ENCODE measurements around the gene BRD9.
A peak's percentile ranks its signal among the peaks of the same experiment; 100 is the strongest.

BRD9 gene

GRCh38 chr5:905139-905642, 12.6 kb upstream of the BRD9 start:
- no peak for DNase-seq (ENCODE audit: low spot score)
- no peak for FAIRE-seq

GRCh38 chr5:903756-904096, 11.1 kb upstream of the BRD9 start:
- no peak for FAIRE-seq
- DNase-seq (ENCODE audit: low spot score), result no peak

DNA sequence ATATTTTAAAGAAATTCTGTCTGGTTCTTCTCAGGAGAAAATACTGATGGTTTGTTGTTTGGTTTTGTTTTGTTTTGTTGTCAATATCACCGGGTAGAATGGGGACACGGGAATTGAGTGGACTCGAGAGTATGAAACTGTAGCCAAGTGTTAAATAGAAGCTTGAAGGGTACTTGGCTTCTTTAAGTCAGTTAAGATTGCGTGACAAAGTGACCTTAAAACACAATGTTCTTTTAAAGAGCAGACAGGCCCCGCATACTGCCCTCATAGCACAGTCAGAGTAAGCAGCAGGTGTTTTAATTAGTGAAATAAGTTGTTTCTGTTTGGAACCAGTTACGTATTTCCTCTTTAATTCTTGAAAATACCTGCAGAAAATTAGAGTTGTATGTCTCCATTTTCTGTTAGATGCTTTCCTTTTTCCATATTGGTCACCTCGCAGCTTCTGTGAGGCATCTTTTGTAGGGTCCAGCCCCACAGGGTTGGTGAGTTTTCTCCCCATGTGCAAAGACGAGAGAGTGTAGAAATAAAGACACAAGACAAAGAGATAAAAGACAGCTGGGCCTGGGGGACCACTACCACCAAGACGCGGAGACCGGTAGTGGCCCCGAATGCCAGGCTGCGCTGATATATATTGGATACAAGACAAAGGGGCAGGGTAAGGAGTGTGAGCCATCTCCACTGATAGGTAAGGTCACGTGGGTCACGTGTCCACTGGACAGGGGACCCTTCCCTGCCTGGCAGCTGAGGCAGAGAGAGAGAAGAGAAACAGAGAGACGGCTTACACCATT, 9.7 kb upstream of the BRD9 start:
- FAIRE-seq (no peak), DNase-seq (ENCODE audit: low spot score) (no peak)

DNA sequence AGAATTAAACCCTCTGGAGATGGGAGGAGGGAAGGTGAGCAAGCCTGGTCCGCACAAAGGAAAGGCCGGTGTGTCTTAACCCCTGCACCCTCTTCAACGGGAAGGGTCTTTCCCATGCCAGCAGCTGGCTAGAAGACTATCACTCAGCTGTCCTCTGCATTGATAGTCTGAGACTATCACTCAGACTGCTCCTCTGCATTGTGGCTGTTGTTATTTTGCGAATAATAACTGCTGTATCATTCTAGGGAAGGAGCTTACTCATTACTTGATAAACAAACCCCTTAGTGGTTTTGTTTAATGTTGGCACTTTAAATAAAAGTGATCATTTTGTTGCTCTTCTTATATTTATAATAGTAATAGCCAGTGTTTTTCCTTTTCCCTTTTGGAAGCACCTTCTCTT, 8.2 kb upstream of the BRD9 start:
- DNase-seq (ENCODE audit: low spot score), result no peak
- FAIRE-seq, result no peak

- FAIRE-seq (no peak), DNase-seq (ENCODE audit: low spot score) (no peak)
Measured at GRCh38 chr5:893711-894110, 1.1 kb upstream of the BRD9 start.

DNA sequence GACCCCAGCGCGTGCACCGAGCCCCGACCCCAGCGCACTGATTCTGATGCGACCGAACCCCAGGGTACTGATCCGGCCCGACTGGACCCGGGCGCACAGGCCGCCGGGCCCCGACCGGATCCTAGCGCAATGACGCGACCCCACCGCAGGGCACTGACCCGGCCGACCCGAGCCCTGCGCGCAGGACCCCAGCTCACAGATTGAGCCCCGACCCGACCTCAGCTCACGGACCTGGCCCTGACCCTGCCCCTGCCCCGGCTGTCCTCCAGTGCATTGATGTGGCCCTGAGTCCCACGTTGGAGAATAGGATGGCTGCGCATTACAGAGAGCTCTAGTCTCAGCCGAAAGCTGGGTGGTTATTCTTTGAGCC, 521 bp upstream of the BRD9 start:
- no peak for DNase-seq (ENCODE audit: low spot score)
- no peak for FAIRE-seq

DNA sequence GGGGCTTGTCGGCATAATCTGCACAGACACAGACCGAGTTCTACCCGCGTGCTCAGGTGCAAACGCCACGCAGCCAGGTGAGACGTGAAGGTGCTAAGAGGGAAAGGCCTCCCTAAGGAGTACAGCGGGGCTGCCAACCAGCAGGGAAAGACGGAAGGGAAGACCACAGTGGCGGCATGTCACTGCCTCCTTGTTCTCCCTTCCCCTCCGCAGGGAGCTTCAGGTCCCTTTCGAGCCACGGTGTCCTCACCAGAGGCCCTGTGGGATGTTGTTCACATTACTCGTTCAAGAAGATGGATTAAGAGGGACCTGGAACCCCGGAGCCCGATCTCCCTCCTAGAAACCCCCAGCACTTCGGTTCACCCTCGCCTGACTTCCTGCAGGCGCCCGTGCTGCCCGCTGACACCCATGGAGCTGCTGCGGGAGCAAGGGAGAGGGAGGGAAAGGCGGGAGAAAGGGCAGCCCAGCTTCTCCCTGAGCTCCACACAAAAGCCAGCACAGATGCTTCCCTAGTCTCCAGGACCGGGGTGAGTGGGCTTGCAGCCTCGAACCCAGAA, 686 bp downstream of the BRD9 start:
- DNase-seq (ENCODE audit: low spot score) (peak; percentile 53), FAIRE-seq (no peak)

DNA sequence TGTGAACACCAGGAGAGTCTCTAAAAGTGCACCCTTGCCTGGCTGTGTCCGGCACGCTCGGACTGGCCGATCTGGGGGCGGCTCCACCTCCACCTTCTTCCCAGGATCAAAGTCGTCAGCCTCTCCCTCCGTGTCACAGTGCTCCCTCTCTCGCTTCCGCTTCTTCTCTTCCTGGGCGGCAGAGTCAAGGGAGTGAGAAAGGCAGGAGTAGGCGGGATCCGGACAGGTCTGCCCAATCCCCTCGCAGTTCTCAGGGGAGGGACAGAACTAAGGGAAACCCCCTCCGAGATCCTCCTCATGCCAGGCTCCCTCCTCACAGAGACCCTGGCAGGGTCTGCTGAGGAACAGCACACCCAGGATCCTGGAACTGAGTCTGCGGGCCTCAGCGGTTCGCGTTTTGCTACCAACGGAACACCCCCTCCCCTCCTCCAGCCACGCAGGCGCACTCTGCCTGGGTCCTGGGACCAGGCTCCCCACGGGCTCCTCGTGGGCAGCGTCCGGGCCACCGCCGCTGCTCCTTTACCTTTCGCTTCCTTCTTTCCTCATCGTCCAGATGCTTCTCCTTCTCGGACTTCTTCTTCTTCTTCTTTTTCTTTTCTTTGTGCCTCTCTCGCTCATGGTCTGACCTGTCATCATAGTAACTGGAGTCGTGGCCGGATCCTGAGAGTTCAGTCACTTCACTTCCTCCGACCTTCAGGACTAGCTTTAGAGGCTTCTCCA, 1.3 kb downstream of the BRD9 start:
- DNase-seq (ENCODE audit: low spot score), result peak; percentile 53
- no peak for FAIRE-seq

DNA sequence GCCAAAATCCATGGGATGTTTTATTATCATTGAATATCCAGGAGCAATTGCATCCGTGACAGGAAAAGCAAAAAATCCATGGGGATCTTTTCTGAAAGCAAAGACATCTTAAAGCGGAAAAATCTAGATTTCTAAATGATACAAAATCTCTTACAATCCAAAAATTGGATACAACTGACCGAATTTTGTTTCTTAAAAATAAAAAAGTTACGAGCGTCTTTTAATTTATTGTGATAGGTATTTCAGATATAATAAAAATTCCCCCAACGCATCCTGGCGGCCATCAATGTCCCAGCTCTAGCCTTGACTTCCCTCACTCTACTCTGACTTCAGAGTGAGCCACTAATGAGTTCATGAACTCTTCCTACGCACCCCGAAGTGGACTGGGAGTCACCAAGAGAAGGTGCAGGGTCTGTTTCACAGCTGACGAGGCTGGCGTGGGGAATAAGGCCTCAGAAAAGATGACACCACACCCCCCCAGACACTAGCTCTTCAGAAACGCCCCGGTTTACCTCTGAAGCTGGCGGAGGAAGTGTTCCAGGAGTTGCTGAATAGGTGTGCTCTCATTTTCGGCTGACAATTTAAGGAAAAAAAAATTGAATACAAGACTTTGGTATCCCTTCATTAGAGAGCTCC, 3.4 kb downstream of the BRD9 start:
- DNase-seq (ENCODE audit: low spot score) (no peak), FAIRE-seq (no peak)

DNA sequence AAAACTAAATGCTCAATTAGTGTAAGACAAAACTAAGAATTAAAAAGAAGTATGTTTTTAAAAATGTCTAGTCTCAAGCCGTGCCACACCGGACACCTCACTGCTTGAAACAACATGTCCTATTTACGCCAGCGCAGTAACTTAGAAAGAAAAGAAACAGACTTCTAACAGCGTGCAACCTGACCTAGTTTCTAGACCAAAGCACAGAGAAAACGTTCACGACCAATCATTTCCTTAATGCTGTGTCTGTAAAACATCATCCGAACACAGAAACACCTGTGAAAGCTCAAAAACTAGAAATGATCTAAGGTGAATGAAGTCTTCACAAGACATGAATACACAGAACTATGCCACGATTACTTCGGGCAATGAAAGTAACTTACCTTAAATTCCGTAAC, 4.0 kb downstream of the BRD9 start:
- FAIRE-seq (no peak), DNase-seq (ENCODE audit: low spot score) (no peak)

- DNase-seq (ENCODE audit: low spot score) (no peak), FAIRE-seq (no peak)
Measured at GRCh38 chr5:887947-888637, 4.5 kb downstream of the BRD9 start.

DNA sequence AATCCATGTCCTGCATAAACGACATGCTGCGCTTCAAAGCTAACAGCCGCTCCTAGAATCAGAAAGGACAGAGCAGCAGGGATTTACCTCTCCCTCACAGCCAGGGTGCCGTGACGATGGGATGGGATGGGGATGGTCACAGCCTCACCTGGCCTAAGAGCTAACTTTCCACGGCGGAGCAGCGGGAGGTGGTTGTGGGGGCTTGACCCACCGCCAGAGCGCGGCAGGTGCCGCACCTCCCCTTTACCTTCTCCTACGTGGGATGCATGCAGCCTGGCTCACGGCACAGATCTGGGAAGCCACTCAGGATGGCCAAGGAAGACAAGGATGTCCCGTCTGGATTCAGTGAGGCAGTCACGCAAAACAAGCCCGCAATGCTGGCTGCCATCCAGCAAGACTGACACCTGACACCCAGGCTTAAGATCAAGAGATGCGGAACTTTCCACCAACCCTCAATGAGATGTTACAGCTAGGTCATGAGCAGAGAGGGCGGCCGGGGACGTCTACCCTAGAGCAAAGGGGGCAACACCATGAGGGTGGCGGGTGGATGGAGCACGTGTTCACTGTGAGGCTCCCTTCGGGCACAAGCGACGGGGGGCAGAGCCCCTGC, 5.8 kb downstream of the BRD9 start:
- DNase-seq (ENCODE audit: low spot score), result no peak

DNA sequence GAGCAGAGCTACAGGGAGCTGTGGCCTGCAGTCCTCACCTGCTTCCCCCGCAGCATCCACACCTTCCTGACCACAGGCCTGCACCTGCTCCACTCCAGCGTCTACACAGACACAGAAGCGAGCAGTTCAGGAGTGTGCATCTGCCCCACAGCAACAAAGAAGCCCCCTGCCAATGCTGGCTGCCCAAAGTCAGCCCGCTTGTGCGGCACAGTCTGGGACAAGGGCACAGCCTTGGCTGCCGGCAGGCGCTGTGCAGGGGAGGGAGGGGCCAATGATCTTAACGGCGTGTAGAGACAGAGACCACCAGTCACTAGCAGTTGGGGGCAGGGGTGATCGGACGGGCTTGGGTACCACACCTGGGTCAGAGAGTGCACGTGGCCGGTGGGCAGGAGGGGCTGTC, 6.6 kb downstream of the BRD9 start:
- FAIRE-seq (no peak), DNase-seq (ENCODE audit: low spot score) (no peak)

More for the DNA sequence above, 5.8 kb downstream of the BRD9 start:
- FAIRE-seq, result no peak

DNA sequence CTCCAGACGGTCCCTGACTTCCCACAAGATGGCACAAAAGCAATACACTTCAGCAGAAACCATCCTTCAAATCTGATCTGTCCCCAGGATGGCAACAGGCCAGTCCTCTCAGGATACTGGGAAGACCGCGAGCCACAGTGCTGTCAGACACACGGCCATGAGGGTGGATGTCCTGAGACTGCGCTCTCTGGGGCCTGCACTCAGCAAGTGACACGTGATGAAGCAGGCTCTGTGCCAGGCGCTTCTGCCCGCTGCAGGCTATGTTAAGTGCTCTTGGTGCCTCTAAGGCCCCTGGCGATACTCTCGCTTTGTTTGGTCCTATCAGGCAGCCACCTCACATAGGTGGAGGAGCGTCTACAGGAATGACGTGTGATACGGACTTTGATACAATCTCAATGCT, 7.1 kb downstream of the BRD9 start:
- no peak for FAIRE-seq
- DNase-seq (ENCODE audit: low spot score), result no peak

GRCh38 chr5:885127-885442, 7.5 kb downstream of the BRD9 start:
- FAIRE-seq (no peak), DNase-seq (ENCODE audit: low spot score) (no peak)

GRCh38 chr5:884345-885126, 8.1 kb downstream of the BRD9 start:
- DNase-seq (ENCODE audit: low spot score) (no peak), FAIRE-seq (no peak)

- no peak for DNase-seq (ENCODE audit: low spot score)
- FAIRE-seq, result no peak
Measured at GRCh38 chr5:883475-884181, 9.0 kb downstream of the BRD9 start.

DNA sequence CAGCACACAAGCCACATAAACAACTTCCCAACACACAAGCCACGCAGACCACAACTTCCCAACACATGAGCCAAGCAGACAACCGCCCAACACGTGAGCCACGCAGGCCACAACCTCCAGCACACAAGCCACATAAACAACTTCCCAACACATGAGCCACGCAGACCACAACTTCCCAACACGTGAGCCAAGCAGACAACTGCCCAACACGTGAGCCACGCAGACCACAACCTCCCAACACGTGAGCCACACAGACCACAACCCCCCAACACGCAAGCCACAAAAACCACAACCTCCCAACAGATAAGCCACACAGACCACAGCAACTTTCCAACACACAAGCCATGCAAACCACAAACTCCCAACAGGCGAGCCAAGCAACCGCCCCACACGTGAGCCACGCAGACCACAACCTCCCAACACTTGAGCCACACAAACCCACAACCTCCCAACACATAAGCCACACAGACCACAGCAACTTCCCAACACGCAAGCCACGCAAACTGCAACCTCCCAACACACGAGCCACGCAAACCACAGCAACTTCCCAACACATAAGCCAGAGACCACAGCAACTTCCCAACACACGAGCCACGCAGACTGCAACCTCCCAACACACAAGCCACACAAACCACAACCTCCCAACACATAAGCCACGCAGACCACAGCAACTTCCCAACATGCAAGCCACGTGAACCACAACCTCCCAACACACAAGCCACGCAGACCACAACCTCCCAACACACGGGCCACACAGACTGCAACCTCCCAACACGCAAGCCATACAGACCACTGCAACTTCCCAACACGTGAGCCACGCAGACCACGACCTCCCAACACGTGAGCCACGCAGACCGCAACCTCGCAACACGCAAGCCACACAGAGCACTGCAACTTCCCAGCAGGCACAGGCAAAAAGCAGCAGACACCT, 10.1 kb downstream of the BRD9 start:
- DNase-seq (ENCODE audit: low spot score), result no peak
- FAIRE-seq, result peak; percentile 35

- FAIRE-seq, result no peak
- no peak for DNase-seq (ENCODE audit: low spot score)
Measured at GRCh38 chr5:881551-881935, 11.1 kb downstream of the BRD9 start.

Measured in urothelium cell line (cell line).